ENCODE measurements around the gene CIPC. TPM values are rescaled to one million over a fixed set of nuclear protein-coding genes. Genes with fewer than 3 reads are reported as not detected.

Gene CIPC
- total RNA-seq, 1 experiment from 2014 or later, result 26.6 TPM

GRCh38 chr14:77055306-77055705, 42.8 kb upstream of the CIPC start:
- Histone ChIP-seq H3K79me2 (ENCODE audit: low read length) (no peaks in the 10 kb centered on the region), H3K36me3 (ENCODE audit: low read depth, low read length) (peaks cover 5% of the 10 kb centered on the region; the same call in 1 of the 2 replicates), H3K4me2 (ENCODE audit: low read length) (no peak overlapping the region), H3K9me2 (replicated peaks; ENCODE audit: low read length) (no peaks in the 10 kb centered on the region), H3F3A (ENCODE audit: low read length, unreplicated experiment) (no peaks in the 10 kb centered on the region), H4K20me1 (ENCODE audit: low read length) (no peaks in the 10 kb centered on the region), H3K27me3 (ENCODE audit: low read length) (no peaks in the 10 kb centered on the region), H3K9me3 (ENCODE audit: low read length) (0 out of 2 replicates have a peak, but pooled peaks cover 5% of the 10 kb centered on the region), H3K27ac (ENCODE audit: low read length) (no peak overlapping the region), H2AFZ (ENCODE audit: low read length) (no peak overlapping the region), H3K9ac (ENCODE audit: low read length) (no peak overlapping the region), H3K4me3 (ENCODE audit: low read length) (no peak overlapping the region), H3K4me1 (ENCODE audit: insufficient read depth, low read length) (peaks cover 11% of the 10 kb centered on the region)
- ChIA-PET CTCF (no interaction called here), POLR2A (ENCODE audit: unreplicated experiment) (no interaction called here)
- TF ChIP-seq EZH2phosphoT487 (IDR thresholded peaks at IDR 0.05; ENCODE audit: borderline replicate concordance, low read length), result no peak
- TF ChIP-seq EZH2 (IDR thresholded peaks at IDR 0.05; ENCODE audit: low read length, unreplicated experiment), result no peak
- TF ChIP-seq, protein P1, sequence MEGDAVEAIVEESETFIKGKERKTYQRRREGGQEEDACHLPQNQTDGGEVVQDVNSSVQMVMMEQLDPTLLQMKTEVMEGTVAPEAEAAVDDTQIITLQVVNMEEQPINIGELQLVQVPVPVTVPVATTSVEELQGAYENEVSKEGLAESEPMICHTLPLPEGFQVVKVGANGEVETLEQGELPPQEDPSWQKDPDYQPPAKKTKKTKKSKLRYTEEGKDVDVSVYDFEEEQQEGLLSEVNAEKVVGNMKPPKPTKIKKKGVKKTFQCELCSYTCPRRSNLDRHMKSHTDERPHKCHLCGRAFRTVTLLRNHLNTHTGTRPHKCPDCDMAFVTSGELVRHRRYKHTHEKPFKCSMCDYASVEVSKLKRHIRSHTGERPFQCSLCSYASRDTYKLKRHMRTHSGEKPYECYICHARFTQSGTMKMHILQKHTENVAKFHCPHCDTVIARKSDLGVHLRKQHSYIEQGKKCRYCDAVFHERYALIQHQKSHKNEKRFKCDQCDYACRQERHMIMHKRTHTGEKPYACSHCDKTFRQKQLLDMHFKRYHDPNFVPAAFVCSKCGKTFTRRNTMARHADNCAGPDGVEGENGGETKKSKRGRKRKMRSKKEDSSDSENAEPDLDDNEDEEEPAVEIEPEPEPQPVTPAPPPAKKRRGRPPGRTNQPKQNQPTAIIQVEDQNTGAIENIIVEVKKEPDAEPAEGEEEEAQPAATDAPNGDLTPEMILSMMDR (conservative IDR thresholded peaks at IDR 0.05; ENCODE audit: low read depth, low read length), result no peak
- BruUV-seq (replicated peaks), result no TSS peak
- intact Hi-C loops (cut with micrococcal nuclease), result no loop called here
- no peak for ATAC-seq
- DNase-seq, result no peak

- no TSS peak for BruUV-seq (replicated peaks)
- H3F3A ChIP-seq (ENCODE audit: low read length, unreplicated experiment), result no peaks in the 10 kb centered on the region
- CTCF ChIA-PET, result no interaction called here
Observed at GRCh38 chr14:77055981-77056380, 42.1 kb upstream of the CIPC start.

DNA sequence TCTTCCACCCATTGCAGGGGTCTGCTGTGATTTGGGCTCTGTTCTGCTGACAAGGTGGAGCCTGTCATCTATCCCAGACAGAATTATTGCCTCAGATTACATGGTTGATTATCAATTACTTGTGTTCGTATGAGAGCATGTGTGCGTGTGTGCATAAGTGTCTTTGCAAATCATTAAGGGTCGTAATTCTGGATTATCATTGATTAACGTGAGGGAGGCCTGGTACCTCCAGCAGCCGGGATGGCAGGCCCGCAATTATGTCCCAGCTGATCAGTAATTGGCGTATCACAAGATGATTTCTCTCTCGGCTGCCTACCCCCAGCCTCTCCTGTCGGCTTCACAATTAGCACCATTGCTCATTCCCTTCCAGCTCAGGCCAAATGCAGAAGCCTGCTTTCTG, 39.9 kb upstream of the CIPC start:
- H3K79me2 ChIP-seq (ENCODE audit: low read length), result no peaks in the 10 kb centered on the region

More at GRCh38 chr14:77055981-77056380, 42.1 kb upstream of the CIPC start:
- no peak overlapping the region for H3K9ac ChIP-seq (ENCODE audit: low read length)
- H3K4me2 ChIP-seq (ENCODE audit: low read length), result no peak overlapping the region
- no peak overlapping the region for H2AFZ ChIP-seq (ENCODE audit: low read length)
- H3K36me3 ChIP-seq (ENCODE audit: low read depth, low read length), result peaks cover 5% of the 10 kb centered on the region; the same call in 1 of the 2 replicates
- no peaks in the 10 kb centered on the region for H3K27me3 ChIP-seq (ENCODE audit: low read length)
- POLR2A ChIA-PET (ENCODE audit: unreplicated experiment), result no interaction called here
- intact Hi-C loops (cut with micrococcal nuclease), result no loop called here
- TF ChIP-seq, protein P1 (conservative IDR thresholded peaks at IDR 0.05; ENCODE audit: low read depth, low read length), result no peak
- no peak for TF ChIP-seq EZH2 (IDR thresholded peaks at IDR 0.05; ENCODE audit: low read length, unreplicated experiment)
- no peak for TF ChIP-seq EZH2phosphoT487 (IDR thresholded peaks at IDR 0.05; ENCODE audit: borderline replicate concordance, low read length)
- DNase-seq (no peak), ATAC-seq (no peak)
- peaks cover 11% of the 10 kb centered on the region for H3K4me1 ChIP-seq (ENCODE audit: insufficient read depth, low read length)
- H4K20me1 ChIP-seq (ENCODE audit: low read length), result no peaks in the 10 kb centered on the region
- H3K79me2 ChIP-seq (ENCODE audit: low read length), result no peaks in the 10 kb centered on the region
- no peak overlapping the region for H3K4me3 ChIP-seq (ENCODE audit: low read length)
- H3K27ac ChIP-seq (ENCODE audit: low read length), result no peak overlapping the region
- H3K9me3 ChIP-seq (ENCODE audit: low read length), result 0 out of 2 replicates have a peak, but pooled peaks cover 5% of the 10 kb centered on the region
- H3K9me2 ChIP-seq (replicated peaks; ENCODE audit: low read length), result no peaks in the 10 kb centered on the region

More for the DNA sequence above, 39.9 kb upstream of the CIPC start:
- ChIA-PET POLR2A (ENCODE audit: unreplicated experiment) (no interaction called here), CTCF (no interaction called here)
- H3K4me3 ChIP-seq (ENCODE audit: low read length), result no peak overlapping the region
- no peak overlapping the region for H3K9ac ChIP-seq (ENCODE audit: low read length)
- H3K4me1 ChIP-seq (ENCODE audit: insufficient read depth, low read length), result peaks cover 11% of the 10 kb centered on the region
- H3F3A ChIP-seq (ENCODE audit: low read length, unreplicated experiment), result no peaks in the 10 kb centered on the region
- 0 out of 2 replicates have a peak, but pooled peaks cover 5% of the 10 kb centered on the region for H3K9me3 ChIP-seq (ENCODE audit: low read length)
- H2AFZ ChIP-seq (ENCODE audit: low read length), result no peak overlapping the region
- peaks cover 5% of the 10 kb centered on the region; the same call in 1 of the 2 replicates for H3K36me3 ChIP-seq (ENCODE audit: low read depth, low read length)
- no peak overlapping the region for H3K4me2 ChIP-seq (ENCODE audit: low read length)
- no peaks in the 10 kb centered on the region for H3K9me2 ChIP-seq (replicated peaks; ENCODE audit: low read length)
- intact Hi-C loops (cut with micrococcal nuclease), result no loop called here
- H4K20me1 ChIP-seq (ENCODE audit: low read length), result no peaks in the 10 kb centered on the region
- H3K27ac ChIP-seq (ENCODE audit: low read length), result no peak overlapping the region
- TF ChIP-seq, protein P1 (conservative IDR thresholded peaks at IDR 0.05; ENCODE audit: low read depth, low read length), result no peak
- no peak for TF ChIP-seq EZH2 (IDR thresholded peaks at IDR 0.05; ENCODE audit: low read length, unreplicated experiment)
- TF ChIP-seq EZH2phosphoT487 (IDR thresholded peaks at IDR 0.05; ENCODE audit: borderline replicate concordance, low read length), result no peak
- no peak for ATAC-seq
- BruUV-seq (replicated peaks), result no TSS peak
- H3K27me3 ChIP-seq (ENCODE audit: low read length), result no peaks in the 10 kb centered on the region
- no peak for DNase-seq
